ENCODE data around the gene ST3GAL3. TPM values are rescaled to one million over a fixed set of nuclear protein-coding genes. Genes with fewer than 3 reads are reported as not detected.
A peak's percentile ranks its signal among the peaks of the same experiment; 100 is the strongest.

The ST3GAL3 gene
- total and polyA plus RNA-seq, 2 of the 13 experiments (the other 11 are each of a cell fraction or from before 2014, with no cell fraction given) = 5.1 to 8.1 TPM

- peak; percentile 83 for TF ChIP-seq E2F1 (CRISPR knock-in tag; IDR thresholded peaks at IDR 0.05)
- TF ChIP-seq LCORL (IDR thresholded peaks at IDR 0.05) = no peak
- peak; percentile 61; the same call in 1 of the 2 replicates for TF ChIP-seq LCORL (CRISPR knock-in tag; IDR thresholded peaks at IDR 0.05)
- TF ChIP-seq MXD3 (CRISPR knock-in tag; IDR thresholded peaks at IDR 0.05) = peak; percentile 64; the same call in 1 of the 2 replicates
- TF ChIP-seq ZNF205 (CRISPR knock-in tag; IDR thresholded peaks at IDR 0.05) = peak; percentile 100
- TF ChIP-seq ZNF574 (CRISPR knock-in tag; IDR thresholded peaks at IDR 0.05) = peak; percentile 93
- 0 out of 2 replicates have a peak, but pooled peaks have one; percentile 48 for TF ChIP-seq CREB3 (CRISPR knock-in tag; IDR thresholded peaks at IDR 0.05)
- TF ChIP-seq NR2F6 (IDR thresholded peaks at IDR 0.05) = no peak
- peak; percentile 9; the same call in 1 of the 2 replicates for TF ChIP-seq NR2F6 (CRISPR knock-in tag; IDR thresholded peaks at IDR 0.05)
- TF ChIP-seq RCOR2 (CRISPR knock-in tag; IDR thresholded peaks at IDR 0.05) = no peak
- 0 out of 2 replicates have a peak, but pooled peaks have one; percentile 24 for TF ChIP-seq ZNF12 (CRISPR knock-in tag; IDR thresholded peaks at IDR 0.05)
- peak; percentile 80; the same call in 1 of the 2 replicates for TF ChIP-seq IRF9 (CRISPR knock-in tag; IDR thresholded peaks at IDR 0.05; ENCODE audit: borderline replicate concordance)
- peak; percentile 92 for TF ChIP-seq GABPB1 (CRISPR knock-in tag; IDR thresholded peaks at IDR 0.05)
- peak; percentile 73; the same call in 1 of the 2 replicates for TF ChIP-seq ZGPAT (CRISPR knock-in tag; IDR thresholded peaks at IDR 0.05)
- TF ChIP-seq SAP130 (CRISPR knock-in tag; IDR thresholded peaks at IDR 0.05; ENCODE audit: low read depth) = peak; percentile 96
- peak; percentile 21; the same call in 1 of the 2 replicates for TF ChIP-seq ZNF792 (CRISPR knock-in tag; IDR thresholded peaks at IDR 0.05)
- TF ChIP-seq MNT (IDR thresholded peaks at IDR 0.05) = peak; percentile 93
- peak; percentile 77; the same call in 1 of the 2 replicates for TF ChIP-seq ZNF747 (CRISPR knock-in tag; IDR thresholded peaks at IDR 0.05; ENCODE audit: borderline replicate concordance)
- peak; percentile 65; the same call in 1 of the 2 replicates for TF ChIP-seq NFKB2 (CRISPR knock-in tag; IDR thresholded peaks at IDR 0.05; ENCODE audit: borderline replicate concordance)
- TF ChIP-seq RELA (CRISPR knock-in tag; IDR thresholded peaks at IDR 0.05) = peak; percentile 67; the same call in 1 of the 2 replicates
- peak; percentile 18; the same call in 1 of the 2 replicates for TF ChIP-seq ZNF556 (CRISPR knock-in tag; IDR thresholded peaks at IDR 0.05; ENCODE audit: borderline replicate concordance)
Observed at GRCh38 chr1:43974443-43975248, 267.3 kb downstream of the ST3GAL3 start, which contains the start of gene ATP6V0B (continued).

All from HepG2 (cell line).